Measurements from ENCODE around the gene PAQR6.
A peak's percentile ranks its signal among the peaks of the same experiment; 100 is the strongest.
"Not testable (repeated sequence)": the region's sequence is repeated elsewhere in the genome, so short reads cannot be mapped to it uniquely, and the experiment has no call there.

PAQR6 gene

GRCh38 chr1:156230473-156230837 is 17.4 kb downstream of the PAQR6 start:
- no peak for DNase-seq (ENCODE audit: low spot score)

GRCh38 chr1:156229809-156230472 is 17.9 kb downstream of the PAQR6 start:
- DNase-seq (ENCODE audit: low spot score), result no peak

GRCh38 chr1:156228501-156228900 is 19.4 kb downstream of the PAQR6 start:
- no peak for DNase-seq (ENCODE audit: low spot score)

GRCh38 chr1:156226782-156227181 is 21.1 kb downstream of the PAQR6 start:
- DNase-seq (ENCODE audit: low spot score), result no peak

- DNase-seq (ENCODE audit: low spot score), result no peak
These were observed 21.7 kb downstream of the PAQR6 start for GRCh38 chr1:156226116-156226538.

- no peak for DNase-seq (ENCODE audit: low spot score)
These were observed 22.2 kb downstream of the PAQR6 start for GRCh38 chr1:156225677-156226014.

- DNase-seq (ENCODE audit: low spot score), result no peak
These were observed 25.7 kb downstream of the PAQR6 start for GRCh38 chr1:156221986-156222692.

GRCh38 chr1:156220226-156220625 is 27.6 kb downstream of the PAQR6 start:
- no peak for DNase-seq (ENCODE audit: low spot score)

GRCh38 chr1:156217871-156218270 is 30.0 kb downstream of the PAQR6 start:
- no peak for DNase-seq (ENCODE audit: low spot score)

- not testable (repeated sequence) for DNase-seq (ENCODE audit: low spot score)
These were observed 31.3 kb downstream of the PAQR6 start for GRCh38 chr1:156216361-156217086.

- DNase-seq (ENCODE audit: low spot score), result peak; percentile 85
These were observed 33.7 kb downstream of the PAQR6 start for GRCh38 chr1:156214024-156214748.

- DNase-seq (ENCODE audit: low spot score), result no peak
These were observed 34.3 kb downstream of the PAQR6 start for GRCh38 chr1:156213644-156213966.

- peak; percentile 97 for DNase-seq (ENCODE audit: low spot score)
These were observed 34.8 kb downstream of the PAQR6 start, which contains the start of gene PMF1 for GRCh38 chr1:156212833-156213643. PMF1 (plus strand) TSS chr1:156213007; CDS start chr1:156213016, 9 bp downstream.

GRCh38 chr1:156212130-156212529 is 35.7 kb downstream of the PAQR6 start:
- no peak for DNase-seq (ENCODE audit: low spot score)

- DNase-seq (ENCODE audit: low spot score), result no peak
These were observed 36.6 kb downstream of the PAQR6 start for GRCh38 chr1:156211243-156211642.

GRCh38 chr1:156204686-156205085 is 43.2 kb downstream of the PAQR6 start:
- no peak for DNase-seq (ENCODE audit: low spot score)

GRCh38 chr1:156203331-156203730 is 44.5 kb downstream of the PAQR6 start:
- no peak for DNase-seq (ENCODE audit: low spot score)

GRCh38 chr1:156200044-156200443 is 47.8 kb downstream of the PAQR6 start:
- no peak for DNase-seq (ENCODE audit: low spot score)

GRCh38 chr1:156198831-156199349 is 49.0 kb downstream of the PAQR6 start:
- no peak for DNase-seq (ENCODE audit: low spot score)

- DNase-seq (ENCODE audit: low spot score), result no peak
These were observed 51.4 kb downstream of the PAQR6 start for GRCh38 chr1:156196445-156196844.

GRCh38 chr1:156195853-156196252 is 52.0 kb downstream of the PAQR6 start:
- no peak for DNase-seq (ENCODE audit: low spot score)

GRCh38 chr1:156194300-156194652 is 53.6 kb downstream of the PAQR6 start:
- peak; percentile 47 for DNase-seq (ENCODE audit: low spot score)

Data from RKO (cell line).